Retinal pigment epithelial cell (primary cell): ENCODE results near the gene CNDP2.

Source experiments
- DNase-seq: peaks from one replicate; pipeline ENCODE4 v3.0.0-alpha.2; 2010; ENCODE audit warnings: low read depth
- H3K4me3 ChIP-seq: 2 replicates; pipeline ENCODE4 v1.5.1; 2011; ENCODE audit warnings: mild to moderate bottlenecking, low read length, control low read depth, moderate library complexity
- TF ChIP-seq, protein P1 (sequence below): conservative IDR thresholded peaks from 2 replicates; pipeline ENCODE4 v1.5.1; 2011; ENCODE audit warnings: low read depth, low read length, control low read depth, inconsistent platforms

The CNDP2 gene

GRCh38 chr18:74507097-74507881 lies 11.1 kb downstream of the CNDP2 start:
- no peak overlapping the region for H3K4me3 ChIP-seq
- TF ChIP-seq, protein P1, sequence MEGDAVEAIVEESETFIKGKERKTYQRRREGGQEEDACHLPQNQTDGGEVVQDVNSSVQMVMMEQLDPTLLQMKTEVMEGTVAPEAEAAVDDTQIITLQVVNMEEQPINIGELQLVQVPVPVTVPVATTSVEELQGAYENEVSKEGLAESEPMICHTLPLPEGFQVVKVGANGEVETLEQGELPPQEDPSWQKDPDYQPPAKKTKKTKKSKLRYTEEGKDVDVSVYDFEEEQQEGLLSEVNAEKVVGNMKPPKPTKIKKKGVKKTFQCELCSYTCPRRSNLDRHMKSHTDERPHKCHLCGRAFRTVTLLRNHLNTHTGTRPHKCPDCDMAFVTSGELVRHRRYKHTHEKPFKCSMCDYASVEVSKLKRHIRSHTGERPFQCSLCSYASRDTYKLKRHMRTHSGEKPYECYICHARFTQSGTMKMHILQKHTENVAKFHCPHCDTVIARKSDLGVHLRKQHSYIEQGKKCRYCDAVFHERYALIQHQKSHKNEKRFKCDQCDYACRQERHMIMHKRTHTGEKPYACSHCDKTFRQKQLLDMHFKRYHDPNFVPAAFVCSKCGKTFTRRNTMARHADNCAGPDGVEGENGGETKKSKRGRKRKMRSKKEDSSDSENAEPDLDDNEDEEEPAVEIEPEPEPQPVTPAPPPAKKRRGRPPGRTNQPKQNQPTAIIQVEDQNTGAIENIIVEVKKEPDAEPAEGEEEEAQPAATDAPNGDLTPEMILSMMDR, result no peak
- no peak for DNase-seq

- TF ChIP-seq, protein P1, result no peak
- no peak for DNase-seq
- H3K4me3 ChIP-seq, result no peak overlapping the region
Observed at GRCh38 chr18:74507927-74508326, 11.8 kb downstream of the CNDP2 start.

DNA sequence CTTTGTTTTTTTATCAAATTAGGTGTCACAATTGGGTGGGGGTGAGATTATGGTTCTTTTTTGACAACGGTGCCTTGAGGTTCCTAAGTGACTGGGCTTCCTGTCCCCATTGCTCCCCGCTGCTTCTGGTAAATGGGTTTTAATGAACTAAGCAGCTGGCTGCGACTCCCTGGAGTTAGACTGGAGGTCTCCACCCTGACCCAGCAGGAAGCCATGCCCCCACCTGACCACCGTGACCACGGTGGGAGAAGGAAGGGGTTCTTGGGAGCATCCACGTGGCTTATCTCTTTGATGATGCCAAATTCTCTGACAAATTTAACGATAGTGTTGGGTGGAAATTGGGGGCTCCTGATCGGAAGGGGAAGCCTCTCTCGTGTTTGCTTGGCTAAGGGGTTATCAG lies 12.2 kb downstream of the CNDP2 start:
- DNase-seq, result no peak
- TF ChIP-seq, protein P1, result no peak
- H3K4me3 ChIP-seq, result no peak overlapping the region

GRCh38 chr18:74508821-74509225 lies 12.7 kb downstream of the CNDP2 start:
- TF ChIP-seq, protein P1, result no peak
- H3K4me3 ChIP-seq, result no peak overlapping the region
- no peak for DNase-seq

DNA sequence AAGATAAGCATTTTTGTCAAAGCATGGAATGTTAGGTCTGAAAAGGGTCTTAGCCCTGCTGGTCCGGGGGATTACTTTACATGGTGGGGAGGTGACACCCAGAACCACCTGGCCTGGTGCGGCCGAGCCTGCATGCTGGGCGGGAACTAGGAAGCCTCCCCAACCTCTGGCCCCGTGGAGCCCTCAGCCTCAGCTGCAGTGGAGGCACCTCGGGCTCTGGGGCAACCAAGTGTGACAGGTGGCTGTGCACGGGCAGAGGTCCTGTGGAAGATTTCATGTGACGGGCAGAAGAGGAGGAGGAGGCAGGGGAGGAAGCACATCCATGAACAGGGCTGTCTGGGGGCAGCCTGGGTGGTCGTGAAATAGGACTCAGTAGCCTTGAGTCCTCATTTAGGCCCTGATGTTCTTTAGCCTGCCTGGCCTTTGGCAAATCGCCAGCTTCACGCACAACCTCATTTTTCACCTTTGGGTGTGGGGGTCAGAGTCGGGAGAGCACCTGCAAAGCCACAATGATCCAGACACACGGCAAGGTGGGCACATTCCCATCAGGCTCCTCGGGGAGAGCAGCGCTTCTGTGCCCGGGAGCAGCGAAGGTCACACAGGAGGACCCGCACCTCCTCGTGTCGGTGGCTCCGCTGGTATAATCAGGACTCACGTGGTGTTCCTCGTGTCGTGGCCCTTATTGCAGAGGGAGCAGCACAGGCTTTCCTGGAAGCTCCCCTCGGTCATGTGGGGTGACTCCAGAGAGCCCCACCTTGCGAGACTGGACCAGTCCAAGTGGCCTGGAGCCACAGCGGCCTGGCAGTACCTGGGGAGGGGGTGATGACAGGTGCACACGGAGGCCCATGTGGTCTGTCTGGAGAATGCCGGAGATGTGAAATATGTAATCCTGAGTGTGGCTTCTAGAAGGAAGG lies 13.9 kb downstream of the CNDP2 start:
- H3K4me3 ChIP-seq, result no peak overlapping the region
- DNase-seq, result no peak
- TF ChIP-seq, protein P1, result no peak

DNA sequence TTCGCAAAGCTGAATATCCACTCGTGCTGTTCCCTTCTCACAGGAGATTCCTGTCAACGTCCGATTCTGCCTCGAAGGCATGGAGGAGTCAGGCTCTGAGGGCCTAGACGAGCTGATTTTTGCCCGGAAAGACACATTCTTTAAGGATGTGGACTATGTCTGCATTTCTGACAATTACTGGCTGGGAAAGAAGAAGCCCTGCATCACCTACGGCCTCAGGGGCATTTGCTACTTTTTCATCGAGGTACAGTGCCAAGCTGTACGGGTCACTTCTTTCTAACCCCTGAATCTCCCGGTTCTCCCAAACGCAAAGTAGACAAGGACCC lies 14.6 kb downstream of the CNDP2 start:
- no peak overlapping the region for H3K4me3 ChIP-seq
- TF ChIP-seq, protein P1, result no peak
- no peak for DNase-seq

DNA sequence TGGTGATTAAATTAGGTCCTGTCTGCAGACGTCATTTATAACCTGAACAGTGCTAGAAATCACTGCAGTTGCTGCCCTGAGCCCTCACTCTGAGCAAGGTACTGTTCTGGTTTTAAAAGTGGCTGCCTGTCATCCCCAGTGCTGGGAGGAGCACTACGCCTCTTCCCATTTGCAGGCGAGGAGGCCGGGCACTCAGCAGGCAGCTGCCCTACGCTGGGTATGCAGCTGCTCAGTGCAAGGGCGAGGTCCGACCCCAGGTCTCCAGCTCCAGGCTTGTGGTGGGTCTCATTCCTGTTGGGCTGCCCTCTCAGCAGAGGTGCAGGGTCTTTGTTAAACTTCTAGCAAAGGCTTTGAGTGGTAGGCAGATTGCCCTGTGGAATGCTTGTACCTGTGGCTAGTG lies 15.7 kb downstream of the CNDP2 start:
- no peak for DNase-seq
- TF ChIP-seq, protein P1, result no peak
- no peak overlapping the region for H3K4me3 ChIP-seq
